Lower leg skin (tissue), 3 donors: ENCODE data around the gene STS.

Source experiments
- POLR2A ChIP-seq, 2 donors: fragments of 450-650 bp; IDR thresholded peaks; one replicate each; pipeline ENCODE4 v1.6.1; 2016 to 2017; ENCODE audit warnings: antibody characterized with exemption in 2 of 2, mild to moderate bottlenecking in 1 of 2, moderate library complexity in 1 of 2
- TF ChIP-seq, protein P1 (sequence below), 3 donors: fragments of 450-650 bp; IDR thresholded peaks; one replicate each; pipeline ENCODE4 v1.5.1; 2016; ENCODE audit warnings: antibody characterized with exemption in 3 of 3, mild to moderate bottlenecking in 3 of 3, moderate library complexity in 2 of 3

DNA sequence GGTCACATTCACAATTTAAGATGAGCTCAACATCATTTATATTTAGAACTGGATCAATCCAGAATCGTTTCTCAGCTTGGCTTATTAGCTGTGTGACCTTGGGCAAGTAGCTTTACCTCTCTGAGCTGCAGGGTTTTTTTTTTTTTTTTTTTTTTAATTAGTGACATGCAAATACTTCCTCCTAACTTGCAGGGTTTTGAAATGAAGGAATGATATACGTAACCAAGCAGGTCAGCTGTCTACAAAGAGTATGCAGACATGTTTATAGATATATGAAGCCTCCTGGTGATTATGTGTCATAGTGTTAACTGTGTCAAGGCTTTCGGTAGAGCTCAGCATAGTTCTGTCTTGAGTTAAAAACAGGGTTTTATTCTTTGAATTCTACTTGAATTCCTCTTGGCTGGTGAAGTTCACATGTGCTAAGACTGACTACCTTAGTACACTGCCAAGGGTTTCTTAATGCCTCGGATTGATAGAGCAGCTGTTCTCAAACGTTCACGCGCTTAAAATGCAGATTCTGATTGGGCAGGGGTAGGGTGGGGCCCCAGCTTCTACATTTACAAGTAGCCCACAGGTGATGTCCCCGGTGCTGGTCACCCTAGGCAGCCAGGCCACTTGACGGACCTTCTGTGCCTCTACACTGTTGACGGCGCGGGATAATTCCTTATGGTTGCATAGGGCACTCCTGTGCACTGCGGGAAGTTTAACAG, 654 bp upstream of the STS start:
- TF ChIP-seq, protein P1, sequence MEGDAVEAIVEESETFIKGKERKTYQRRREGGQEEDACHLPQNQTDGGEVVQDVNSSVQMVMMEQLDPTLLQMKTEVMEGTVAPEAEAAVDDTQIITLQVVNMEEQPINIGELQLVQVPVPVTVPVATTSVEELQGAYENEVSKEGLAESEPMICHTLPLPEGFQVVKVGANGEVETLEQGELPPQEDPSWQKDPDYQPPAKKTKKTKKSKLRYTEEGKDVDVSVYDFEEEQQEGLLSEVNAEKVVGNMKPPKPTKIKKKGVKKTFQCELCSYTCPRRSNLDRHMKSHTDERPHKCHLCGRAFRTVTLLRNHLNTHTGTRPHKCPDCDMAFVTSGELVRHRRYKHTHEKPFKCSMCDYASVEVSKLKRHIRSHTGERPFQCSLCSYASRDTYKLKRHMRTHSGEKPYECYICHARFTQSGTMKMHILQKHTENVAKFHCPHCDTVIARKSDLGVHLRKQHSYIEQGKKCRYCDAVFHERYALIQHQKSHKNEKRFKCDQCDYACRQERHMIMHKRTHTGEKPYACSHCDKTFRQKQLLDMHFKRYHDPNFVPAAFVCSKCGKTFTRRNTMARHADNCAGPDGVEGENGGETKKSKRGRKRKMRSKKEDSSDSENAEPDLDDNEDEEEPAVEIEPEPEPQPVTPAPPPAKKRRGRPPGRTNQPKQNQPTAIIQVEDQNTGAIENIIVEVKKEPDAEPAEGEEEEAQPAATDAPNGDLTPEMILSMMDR (IDR thresholded peaks at IDR 0.05): no peak
- no peak for TF ChIP-seq POLR2A (IDR thresholded peaks at IDR 0.05)
